Thyroid gland (tissue), 4 donors: Measurements from ENCODE around the gene MAML1.

Experiments
- POLR2A ChIP-seq, 2 donors: fragments of 450-650 bp; IDR thresholded peaks; one replicate each; pipeline ENCODE4 v1.6.1; 2017; ENCODE audit warnings: antibody characterized with exemption in 2 of 2, mild to moderate bottlenecking in 2 of 2, moderate library complexity in 1 of 2
- TF ChIP-seq, protein P1 (sequence below), 6 experiments: fragments of 200-600 bp in 3 of 6; fragments of 450-650 bp in 3 of 6; sonication (generic) in 3 of 6; IDR thresholded peaks; one replicate each; pipeline ENCODE4 v1.5.1; 2016 to 2019; ENCODE audit warnings: antibody characterized with exemption in 6 of 6, mild to moderate bottlenecking in 2 of 6, inconsistent platforms in 1 of 6, moderate library complexity in 1 of 6

DNA sequence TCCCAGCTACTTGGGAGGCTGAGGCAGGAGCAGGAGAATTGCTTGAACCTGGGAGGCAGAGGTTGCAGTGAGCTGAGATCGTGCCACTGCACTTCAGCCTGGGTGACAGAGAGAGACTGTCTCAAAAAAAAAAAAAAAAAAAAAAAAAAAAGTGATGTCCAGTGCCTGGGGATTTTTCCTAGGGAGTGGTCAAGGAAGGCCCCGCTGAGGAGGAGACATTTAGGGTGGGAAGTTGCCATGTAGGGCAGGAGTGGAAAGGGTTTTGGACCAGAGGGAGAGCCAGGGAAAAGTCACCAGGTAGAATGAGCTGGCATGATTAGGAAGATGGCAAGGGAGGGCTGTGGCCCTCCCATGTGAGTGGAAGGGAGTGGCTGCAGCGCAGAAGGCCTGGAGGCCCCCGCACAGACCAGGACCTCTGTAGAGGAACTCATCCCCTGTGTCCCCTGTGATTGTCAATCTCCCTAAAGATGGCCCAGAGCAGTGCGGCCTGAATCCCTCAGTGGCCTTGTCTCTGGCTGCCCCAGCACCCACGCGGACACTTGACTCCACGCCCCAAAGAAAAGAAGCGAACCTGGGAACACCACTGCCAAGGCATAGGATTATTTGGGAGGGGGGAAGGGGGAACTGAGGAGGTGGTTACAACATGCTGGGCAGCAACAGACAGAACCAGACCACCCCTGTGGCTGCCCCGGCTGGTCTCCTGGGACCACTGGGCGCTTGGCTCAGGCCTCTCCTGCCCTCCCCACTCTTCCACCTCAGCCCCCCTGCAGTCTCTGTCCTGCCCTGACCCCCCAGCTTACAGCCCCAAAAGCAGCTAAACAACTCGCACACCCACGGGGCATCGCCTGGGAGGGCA is 85.5 kb downstream of the MAML1 start:
- TF ChIP-seq POLR2A (IDR thresholded peaks at IDR 0.05), result no peak
- TF ChIP-seq, protein P1, sequence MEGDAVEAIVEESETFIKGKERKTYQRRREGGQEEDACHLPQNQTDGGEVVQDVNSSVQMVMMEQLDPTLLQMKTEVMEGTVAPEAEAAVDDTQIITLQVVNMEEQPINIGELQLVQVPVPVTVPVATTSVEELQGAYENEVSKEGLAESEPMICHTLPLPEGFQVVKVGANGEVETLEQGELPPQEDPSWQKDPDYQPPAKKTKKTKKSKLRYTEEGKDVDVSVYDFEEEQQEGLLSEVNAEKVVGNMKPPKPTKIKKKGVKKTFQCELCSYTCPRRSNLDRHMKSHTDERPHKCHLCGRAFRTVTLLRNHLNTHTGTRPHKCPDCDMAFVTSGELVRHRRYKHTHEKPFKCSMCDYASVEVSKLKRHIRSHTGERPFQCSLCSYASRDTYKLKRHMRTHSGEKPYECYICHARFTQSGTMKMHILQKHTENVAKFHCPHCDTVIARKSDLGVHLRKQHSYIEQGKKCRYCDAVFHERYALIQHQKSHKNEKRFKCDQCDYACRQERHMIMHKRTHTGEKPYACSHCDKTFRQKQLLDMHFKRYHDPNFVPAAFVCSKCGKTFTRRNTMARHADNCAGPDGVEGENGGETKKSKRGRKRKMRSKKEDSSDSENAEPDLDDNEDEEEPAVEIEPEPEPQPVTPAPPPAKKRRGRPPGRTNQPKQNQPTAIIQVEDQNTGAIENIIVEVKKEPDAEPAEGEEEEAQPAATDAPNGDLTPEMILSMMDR (IDR thresholded peaks at IDR 0.05), result no peak
